ENCODE data around the gene FLACC1. TPM values are rescaled to one million over a fixed set of nuclear protein-coding genes. Genes with fewer than 3 reads are reported as not detected.

FLACC1 gene
- total RNA-seq, 1 experiment from 2014 or later, result 0.17 TPM

DNA sequence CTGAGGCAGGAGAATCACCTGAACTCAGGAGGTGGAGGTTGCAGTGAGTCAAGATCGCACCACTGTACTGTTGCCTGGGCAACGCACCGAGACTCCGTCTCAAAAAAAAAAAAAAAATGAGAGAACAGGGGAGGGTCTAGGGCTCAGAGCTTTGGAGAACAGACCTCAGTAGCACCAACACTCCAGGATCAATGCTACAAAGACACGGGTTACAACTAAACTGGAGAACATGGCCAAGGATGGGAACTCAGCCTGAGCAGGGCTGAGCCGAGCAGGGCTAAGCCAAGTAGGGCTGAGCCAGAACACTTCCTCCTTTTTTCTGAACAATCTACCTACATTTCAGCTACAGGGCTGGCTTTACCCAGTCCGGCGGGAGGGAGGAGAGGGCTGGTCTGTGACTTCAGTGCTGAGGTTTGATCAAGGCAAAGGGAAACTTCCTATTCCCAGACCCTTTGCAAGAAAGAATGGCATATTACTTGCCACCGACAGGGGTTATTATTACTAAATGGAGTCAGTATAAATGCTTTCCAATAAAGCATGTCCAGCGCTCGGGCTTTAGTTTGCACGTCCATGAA is 99.7 kb downstream of the FLACC1 start:
- ChIA-PET CTCF (interaction anchor here (1.4 kb wide), 1 partner anchor 24 kb away, joined by 3 read pairs; no protein-coding TSS in a partner anchor), POLR2A (no interaction called here)
- H3K9me3 Mint-ChIP-seq, result no peaks in the 10 kb centered on the region
- H3K27ac Mint-ChIP-seq, result peak overlapping the region; percentile 47; the same call in 1 of the 2 replicates
- H3K27me3 Mint-ChIP-seq (ENCODE audit: low read depth), result no peaks in the 10 kb centered on the region
- peak overlapping the region; percentile 56; the same call in 1 of the 2 replicates for H3K4me3 Mint-ChIP-seq
- TF ChIP-seq USF2 (CRISPR knock-in tag; IDR thresholded peaks at IDR 0.05) (no peak), PRDM15 (CRISPR knock-in tag; IDR thresholded peaks at IDR 0.05) (no peak), NR2C2 (CRISPR knock-in tag; IDR thresholded peaks at IDR 0.05) (no peak), PRRX2 (CRISPR knock-in tag; IDR thresholded peaks at IDR 0.05) (no peak), NR1H2 (CRISPR knock-in tag; IDR thresholded peaks at IDR 0.05) (no peak), NR3C1 (CRISPR knock-in tag; conservative IDR thresholded peaks at IDR 0.05; ENCODE audit: low read depth) (no peak), ZNF423 (CRISPR knock-in tag; IDR thresholded peaks at IDR 0.05) (no peak), ELF4 (CRISPR knock-in tag; IDR thresholded peaks at IDR 0.05; ENCODE audit: low read depth) (no peak), SP1 (CRISPR knock-in tag; conservative IDR thresholded peaks at IDR 0.05) (no peak), NFYB (CRISPR knock-in tag; conservative IDR thresholded peaks at IDR 0.05; ENCODE audit: low read depth) (no peak), MYBL2 (CRISPR knock-in tag; IDR thresholded peaks at IDR 0.05) (no peak), RELA (CRISPR knock-in tag; IDR thresholded peaks at IDR 0.05; ENCODE audit: borderline replicate concordance) (no peak), E2F5 (CRISPR knock-in tag; IDR thresholded peaks at IDR 0.05) (no peak), MAX (CRISPR knock-in tag; IDR thresholded peaks at IDR 0.05) (no peak)
- TF ChIP-seq, protein P1, sequence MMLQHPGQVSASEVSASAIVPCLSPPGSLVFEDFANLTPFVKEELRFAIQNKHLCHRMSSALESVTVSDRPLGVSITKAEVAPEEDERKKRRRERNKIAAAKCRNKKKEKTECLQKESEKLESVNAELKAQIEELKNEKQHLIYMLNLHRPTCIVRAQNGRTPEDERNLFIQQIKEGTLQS (CRISPR knock-in tag; conservative IDR thresholded peaks at IDR 0.05), result no peak
- H3K4me1 Mint-ChIP-seq, result peaks cover 33% of the 10 kb centered on the region
- DNase-seq (ENCODE audit: low spot score) (no peak), ATAC-seq (peak; percentile 15)
- H3K36me3 Mint-ChIP-seq, result no peaks in the 10 kb centered on the region

DNA sequence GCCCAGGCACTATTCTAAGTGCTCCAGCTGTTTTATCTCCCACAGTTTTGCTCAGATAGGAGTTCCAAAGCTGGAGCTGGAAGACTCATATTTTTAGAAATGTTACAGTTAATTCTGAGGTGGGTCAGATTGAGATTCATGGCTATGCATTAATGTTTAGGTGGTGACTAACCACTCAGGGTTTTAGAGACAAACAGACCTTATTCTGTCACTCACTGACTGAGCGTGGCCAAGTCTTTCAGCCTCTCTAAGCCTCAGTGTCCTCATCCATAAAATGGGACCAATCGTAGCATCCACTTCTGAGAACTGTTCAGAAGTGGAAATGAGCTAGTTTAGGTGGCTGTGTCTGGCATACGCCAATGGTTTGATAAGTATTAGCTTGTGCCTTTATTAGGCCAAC is 101.1 kb downstream of the FLACC1 start:
- no peak overlapping the region for H3K4me3 Mint-ChIP-seq
- H3K27me3 Mint-ChIP-seq (ENCODE audit: low read depth), result no peaks in the 10 kb centered on the region
- POLR2A ChIA-PET, result no interaction called here
- CTCF ChIA-PET, result no interaction called here
- DNase-seq (ENCODE audit: low spot score), result no peak
- H3K4me1 Mint-ChIP-seq, result peaks cover 33% of the 10 kb centered on the region
- H3K36me3 Mint-ChIP-seq, result no peaks in the 10 kb centered on the region
- no peak for ATAC-seq
- H3K27ac Mint-ChIP-seq, result no peak overlapping the region
- H3K9me3 Mint-ChIP-seq, result peaks cover under 1% of the 10 kb centered on the region
- TF ChIP-seq, protein P2, sequence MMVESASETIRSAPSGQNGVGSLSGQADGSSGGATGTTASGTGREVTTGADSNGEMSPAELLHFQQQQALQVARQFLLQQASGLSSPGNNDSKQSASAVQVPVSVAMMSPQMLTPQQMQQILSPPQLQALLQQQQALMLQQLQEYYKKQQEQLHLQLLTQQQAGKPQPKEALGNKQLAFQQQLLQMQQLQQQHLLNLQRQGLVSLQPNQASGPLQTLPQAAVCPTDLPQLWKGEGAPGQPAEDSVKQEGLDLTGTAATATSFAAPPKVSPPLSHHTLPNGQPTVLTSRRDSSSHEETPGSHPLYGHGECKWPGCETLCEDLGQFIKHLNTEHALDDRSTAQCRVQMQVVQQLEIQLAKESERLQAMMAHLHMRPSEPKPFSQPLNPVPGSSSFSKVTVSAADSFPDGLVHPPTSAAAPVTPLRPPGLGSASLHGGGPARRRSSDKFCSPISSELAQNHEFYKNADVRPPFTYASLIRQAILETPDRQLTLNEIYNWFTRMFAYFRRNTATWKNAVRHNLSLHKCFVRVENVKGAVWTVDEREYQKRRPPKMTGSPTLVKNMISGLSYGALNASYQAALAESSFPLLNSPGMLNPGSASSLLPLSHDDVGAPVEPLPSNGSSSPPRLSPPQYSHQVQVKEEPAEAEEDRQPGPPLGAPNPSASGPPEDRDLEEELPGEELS (CRISPR knock-in tag; IDR thresholded peaks at IDR 0.05), result no peak
- TF ChIP-seq ZBTB43 (CRISPR knock-in tag; IDR thresholded peaks at IDR 0.05) (no peak), E2F4 (CRISPR knock-in tag; IDR thresholded peaks at IDR 0.05; ENCODE audit: borderline replicate concordance, low read depth) (no peak), CBFB (CRISPR knock-in tag; IDR thresholded peaks at IDR 0.05; ENCODE audit: low read depth) (no peak), JAZF1 (CRISPR knock-in tag; IDR thresholded peaks at IDR 0.05) (no peak), ZNF281 (CRISPR knock-in tag; IDR thresholded peaks at IDR 0.05) (no peak)
- TF ChIP-seq, protein P3, sequence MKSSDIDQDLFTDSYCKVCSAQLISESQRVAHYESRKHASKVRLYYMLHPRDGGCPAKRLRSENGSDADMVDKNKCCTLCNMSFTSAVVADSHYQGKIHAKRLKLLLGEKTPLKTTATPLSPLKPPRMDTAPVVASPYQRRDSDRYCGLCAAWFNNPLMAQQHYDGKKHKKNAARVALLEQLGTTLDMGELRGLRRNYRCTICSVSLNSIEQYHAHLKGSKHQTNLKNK (CRISPR knock-in tag; IDR thresholded peaks at IDR 0.05), result no peak
